Skeletal muscle cell (primary cell): ENCODE results near the gene ZG16.
"Not testable (repeated sequence)": the region's sequence is repeated elsewhere in the genome, so short reads cannot be mapped to it uniquely, and the experiment has no call there.

Source experiments
- DNase-seq: peaks from one replicate; pipeline ENCODE4 v3.0.0-alpha.2; 2010; ENCODE audit warnings: low read depth
- H3K4me3 ChIP-seq: 2 replicates; pipeline ENCODE4 v1.5.1; 2011; ENCODE audit warnings: low read depth, mild to moderate bottlenecking, control low read depth, low read length, moderate library complexity

Gene ZG16

DNA sequence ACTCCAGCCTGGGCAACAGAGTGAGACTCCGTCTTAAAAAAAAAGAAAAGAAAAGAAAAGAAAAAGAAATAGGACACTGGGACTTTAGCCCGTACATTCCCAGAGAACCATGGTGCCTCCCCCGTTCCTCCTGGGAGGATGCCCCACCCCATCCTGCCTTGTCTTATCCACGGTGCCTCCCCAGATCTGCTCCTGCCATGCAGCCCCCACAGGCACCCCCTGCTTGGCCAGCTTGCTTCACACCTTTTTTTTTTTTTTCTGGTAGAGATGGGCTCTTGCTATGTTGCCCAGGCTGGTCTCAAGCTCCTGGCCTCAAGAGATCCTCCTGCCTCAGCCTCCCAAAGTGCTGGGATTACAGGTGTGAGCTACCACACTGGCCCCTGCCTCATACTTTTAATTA is 31.5 kb upstream of the ZG16 start:
- not testable (repeated sequence) for H3K4me3 ChIP-seq, DNase-seq

DNA sequence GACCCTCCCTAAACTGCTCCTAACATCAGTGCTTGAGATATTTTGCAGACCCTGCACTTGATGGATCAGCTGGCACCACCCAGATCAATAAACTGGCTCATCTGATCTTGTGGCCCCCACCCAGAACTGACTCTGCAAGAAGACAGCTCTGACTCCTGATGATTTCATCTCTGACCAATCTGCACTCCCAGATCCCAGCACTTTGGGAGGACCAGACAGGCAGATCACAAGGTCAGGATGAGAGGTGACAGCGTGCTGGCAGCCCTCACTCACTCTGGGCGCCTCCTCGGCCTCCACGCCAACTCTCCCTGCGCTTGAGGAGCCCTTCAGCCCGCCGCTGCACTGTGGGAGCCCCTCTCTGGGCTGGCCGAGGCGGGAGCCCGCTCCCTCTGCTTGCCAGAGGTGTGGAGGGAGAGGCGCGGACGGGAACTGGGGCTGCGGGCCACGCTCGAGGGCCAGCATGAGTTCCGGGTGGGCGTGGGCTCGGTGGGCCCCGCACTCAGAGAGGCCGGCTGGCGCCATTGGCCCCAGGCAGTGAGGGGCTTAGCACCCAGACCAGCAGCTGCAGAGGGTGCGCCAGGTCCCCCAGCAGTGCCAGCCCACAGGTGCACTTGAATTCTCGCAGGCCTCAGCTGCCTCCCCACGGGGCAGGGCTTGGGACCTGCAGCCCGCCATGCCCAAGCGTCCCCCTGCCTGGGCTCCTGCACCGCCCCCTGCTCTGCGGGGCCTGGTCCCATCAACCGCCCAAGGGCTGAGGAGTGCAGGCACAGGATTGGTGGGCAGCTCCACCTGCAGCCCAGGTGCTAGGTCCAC is 29.9 kb upstream of the ZG16 start:
- no peak for DNase-seq
- H3K4me3 ChIP-seq: no peak overlapping the region

DNA sequence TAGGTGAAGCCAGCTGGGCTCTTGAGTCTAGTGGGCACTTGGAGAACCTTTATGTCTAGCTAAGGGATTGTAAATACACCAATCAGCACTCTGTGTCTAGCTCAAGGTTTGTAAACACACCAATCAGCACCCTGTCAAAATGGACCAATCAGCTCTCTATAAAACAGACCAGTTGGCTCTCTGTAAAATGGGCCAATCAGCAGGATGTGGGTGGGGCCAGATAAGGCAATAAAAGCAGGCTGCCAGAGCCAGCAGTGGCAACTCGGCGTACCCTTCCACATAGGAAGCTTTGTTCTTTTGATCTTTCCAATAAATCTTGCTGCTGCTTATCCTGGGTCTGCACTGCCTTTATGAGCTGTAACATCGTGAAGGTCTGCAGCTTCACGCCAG is 29.3 kb upstream of the ZG16 start:
- not testable (repeated sequence) for DNase-seq, H3K4me3 ChIP-seq

DNA sequence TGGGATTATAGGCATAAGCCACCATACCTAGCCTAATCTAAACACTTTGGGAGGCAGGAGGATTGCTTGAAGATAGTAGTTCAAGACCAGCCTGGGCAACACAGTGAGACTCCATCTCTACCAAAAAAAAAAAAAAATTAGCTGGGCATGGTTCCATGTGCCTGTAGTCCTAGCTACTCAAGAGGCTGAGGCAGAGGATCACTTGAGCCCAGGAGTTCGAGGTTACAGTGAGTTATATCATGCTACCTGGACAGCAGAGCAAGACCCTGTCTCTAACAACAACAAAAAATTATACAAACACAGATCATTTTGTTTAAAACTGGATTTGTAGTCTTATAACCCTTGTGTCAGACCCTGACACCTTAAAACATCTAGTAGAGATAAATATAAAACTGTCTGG is 24.5 kb upstream of the ZG16 start:
- DNase-seq: no peak
- no peak overlapping the region for H3K4me3 ChIP-seq

DNA sequence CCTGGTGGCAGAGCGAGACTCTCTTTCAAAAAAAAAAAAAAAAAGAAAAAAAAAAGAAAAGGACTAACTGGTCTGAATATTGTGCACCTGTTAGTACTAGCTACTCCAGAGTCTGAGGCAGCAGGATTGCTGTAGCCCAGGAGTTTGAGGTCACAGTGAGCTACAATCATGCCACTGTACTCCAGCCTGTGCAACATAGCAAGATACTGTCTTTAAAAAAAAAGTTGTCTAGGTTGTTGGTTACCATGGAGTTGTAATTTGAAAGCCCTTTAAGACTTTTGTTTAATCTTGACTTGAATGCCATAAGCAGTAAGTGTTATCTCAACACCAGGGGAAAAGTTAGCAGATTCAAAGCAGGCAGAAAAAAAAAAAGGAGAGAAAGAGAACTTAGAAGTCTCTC is 21.4 kb upstream of the ZG16 start:
- no peak for DNase-seq
- no peak overlapping the region for H3K4me3 ChIP-seq

DNA sequence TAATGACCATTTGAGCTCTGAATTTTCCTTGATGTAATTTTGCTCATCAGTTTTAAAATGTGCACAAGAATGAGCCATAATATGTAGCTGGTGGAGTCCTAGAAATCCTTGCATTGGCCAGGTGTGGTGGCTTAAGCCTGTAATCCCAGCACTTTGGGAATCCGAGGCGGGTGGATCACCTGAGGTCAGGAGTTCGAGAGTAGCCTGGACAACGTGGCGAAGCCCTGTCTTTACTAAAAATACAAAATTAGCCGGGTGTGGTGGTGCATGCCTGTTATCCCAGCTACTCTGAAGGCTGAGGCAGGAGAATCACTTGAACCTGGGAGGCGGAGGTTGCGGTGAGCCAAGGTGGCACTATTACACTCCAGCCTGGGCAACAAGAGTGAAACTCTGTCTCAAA is 21.0 kb upstream of the ZG16 start:
- not testable (repeated sequence) for DNase-seq, H3K4me3 ChIP-seq

DNA sequence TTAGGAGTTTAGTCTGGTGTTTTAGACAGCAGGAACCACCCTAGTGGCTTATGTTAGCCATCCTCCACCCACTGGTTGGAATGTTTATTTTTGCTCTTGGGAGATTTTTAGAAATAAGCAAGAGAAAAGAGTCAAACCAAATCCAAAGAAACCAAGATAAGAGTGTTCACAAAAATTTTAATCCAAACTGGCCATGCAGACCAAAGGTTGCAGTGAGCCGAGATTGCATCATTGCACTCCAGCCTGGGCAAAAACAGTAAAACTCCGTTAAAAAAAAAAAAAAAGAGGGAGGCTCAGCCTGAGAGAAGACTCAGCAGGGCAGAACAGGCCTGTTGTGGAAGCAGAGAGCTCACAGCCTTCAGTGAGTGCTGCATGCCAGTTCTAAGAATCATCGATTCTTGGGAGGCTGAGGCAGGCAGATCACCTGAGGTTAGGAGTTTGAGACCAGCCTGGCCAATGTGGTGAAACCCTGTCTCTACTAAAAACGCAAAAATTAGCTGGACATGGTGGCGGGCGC is 20.0 kb upstream of the ZG16 start:
- peak; percentile 19 for DNase-seq

DNA sequence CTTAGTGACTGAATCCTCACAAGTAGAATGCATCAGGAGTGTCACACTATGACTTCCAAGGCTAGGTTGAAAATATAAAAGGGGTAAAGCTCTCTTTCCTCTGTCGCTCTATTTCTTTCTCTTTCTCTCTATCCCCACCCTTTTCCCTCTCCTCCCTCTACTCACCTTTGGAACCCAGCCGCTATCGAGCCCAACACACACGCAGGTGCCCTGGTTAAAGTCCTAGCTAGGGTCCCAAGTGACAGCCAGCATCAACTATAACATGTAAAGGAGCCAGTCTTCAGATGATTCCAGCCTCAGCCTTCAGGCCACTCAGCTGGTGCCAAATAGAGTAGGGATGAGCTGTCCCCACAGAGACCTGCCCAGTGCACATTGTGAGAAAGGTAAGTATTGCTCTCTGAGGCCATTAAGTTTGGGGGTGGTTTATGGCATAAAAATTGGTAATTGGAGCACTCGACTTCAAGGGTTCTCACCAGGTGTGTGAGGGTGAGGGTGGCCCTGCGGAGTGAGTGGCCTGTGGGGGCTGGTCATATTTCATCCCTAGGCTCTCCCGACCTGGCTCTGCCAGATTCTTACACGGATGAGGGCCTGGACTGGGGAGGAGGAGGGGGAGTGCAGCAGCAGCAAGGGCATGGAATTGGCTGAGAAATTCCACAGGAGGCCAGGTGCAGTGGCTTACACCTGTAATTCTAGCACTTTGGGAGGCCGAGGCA is 17.3 kb upstream of the ZG16 start:
- no peak overlapping the region for H3K4me3 ChIP-seq
- no peak for DNase-seq

More for the DNA sequence above, 20.0 kb upstream of the ZG16 start:
- no peak overlapping the region for H3K4me3 ChIP-seq

DNA sequence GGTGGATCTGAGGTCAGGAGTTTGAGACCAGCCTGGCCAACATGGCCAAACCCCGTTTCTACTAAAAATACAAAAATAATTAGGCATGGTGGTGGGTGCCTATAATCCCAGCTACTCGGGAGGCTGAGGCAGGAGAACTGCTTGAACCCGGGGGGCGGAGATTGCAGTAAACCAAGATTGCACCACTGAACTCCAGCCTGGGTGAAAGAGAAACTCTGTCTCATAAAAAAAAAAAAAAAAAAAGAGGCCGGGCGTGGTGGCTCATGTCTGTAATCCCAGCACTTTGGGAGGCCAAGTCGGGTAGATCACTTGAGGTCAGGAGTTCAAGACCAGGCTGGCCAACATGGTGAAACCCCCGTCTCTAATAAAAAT is 16.8 kb upstream of the ZG16 start:
- H3K4me3 ChIP-seq, DNase-seq: not testable (repeated sequence)

DNA sequence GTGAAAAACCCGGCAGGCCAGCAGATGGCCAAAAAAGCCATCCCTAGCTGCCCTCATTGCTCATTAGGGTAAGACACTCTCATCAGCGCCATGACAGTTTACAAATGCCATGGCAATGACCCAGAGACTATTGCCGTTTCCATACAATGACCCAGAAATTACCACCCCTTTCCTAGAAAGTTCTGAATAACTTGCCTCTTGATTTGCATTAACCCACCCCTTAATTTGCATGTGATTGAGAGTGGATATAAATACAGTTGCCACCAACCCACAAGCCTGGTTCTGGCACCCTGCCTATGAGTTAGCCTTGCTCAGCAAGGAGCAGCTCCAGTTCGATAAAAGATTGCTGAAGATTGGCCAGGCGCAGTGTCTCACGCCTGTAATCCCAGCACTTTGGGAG is 16.2 kb upstream of the ZG16 start:
- DNase-seq: no peak
- H3K4me3 ChIP-seq: no peak overlapping the region

DNA sequence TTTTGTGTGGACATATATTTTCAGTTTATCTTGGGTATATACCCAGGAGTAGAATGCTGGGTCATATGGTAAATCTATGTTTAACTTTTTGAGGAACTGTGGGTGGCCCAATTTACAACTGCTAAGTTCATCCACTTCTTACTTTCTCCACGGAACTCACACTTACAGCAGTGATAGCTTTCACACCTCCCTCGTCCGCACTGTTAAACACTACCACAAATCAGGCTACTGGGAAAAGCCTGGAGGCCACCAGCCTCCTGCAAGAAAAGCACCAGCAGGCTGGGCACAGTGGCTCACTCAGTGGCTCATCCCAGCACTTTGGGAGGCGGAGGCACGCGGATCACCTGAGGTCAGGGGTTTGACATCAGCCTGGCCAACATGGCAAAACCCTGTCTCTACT is 14.7 kb upstream of the ZG16 start:
- no peak overlapping the region for H3K4me3 ChIP-seq
- no peak for DNase-seq

DNA sequence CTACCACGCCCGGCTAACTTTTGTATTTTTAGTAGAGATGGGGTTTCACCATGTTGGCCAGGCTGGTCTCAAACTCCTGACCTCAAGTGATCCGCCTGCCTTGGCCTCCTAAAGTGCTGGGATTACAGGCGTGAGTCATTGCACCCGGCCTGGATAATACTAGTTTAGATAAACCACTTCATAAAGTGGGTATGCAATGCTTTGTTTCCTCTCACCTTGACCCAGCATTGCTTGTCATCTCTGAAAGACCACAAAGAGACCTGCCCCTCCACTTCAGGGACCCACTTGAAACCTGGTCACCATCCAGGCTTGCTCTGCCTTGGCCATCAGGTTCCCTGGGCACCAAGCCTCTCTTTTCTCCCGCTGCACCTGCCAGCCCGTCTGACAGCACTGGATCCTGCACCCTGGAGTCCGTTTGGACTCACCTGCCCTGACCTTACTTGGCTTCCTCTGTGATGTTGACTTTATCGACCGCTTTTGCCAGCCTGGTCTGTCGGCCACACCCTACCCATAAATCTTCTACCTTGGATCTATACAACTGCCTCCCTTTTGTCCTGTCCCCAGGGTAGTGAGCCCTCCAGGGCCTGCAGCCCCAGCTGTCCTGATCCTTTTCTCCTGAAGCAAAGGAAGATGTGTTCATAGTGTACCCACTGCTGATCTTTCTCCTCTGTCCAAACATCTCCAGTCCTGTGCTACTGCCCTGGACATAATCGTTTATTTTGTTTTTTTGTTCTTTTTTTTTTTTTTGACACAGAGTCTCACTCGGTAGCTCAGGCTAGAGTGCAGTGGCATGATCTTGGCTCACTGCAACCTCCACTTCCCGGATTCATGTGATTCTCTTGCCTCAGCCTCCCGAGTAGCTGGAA is 12.7 kb upstream of the ZG16 start:
- no peak overlapping the region for H3K4me3 ChIP-seq
- no peak for DNase-seq

DNA sequence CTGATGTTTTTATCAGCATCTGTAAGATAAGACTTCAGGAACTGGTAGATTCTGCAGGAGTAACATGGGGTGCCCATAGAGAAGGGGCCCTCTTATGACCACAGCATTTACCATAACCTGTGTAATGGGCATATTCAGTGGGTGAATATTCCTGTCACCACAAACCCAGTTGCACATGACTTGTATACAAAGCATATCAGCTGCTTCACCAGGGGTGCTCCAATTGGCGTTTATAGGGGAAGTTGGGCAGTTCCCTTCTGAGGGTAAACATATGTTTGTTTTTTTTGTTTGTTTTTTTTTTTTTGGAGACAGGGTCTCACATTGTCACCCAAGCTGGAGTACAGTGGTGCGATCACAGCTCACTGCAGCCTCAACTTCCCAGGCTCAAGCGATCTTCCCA is 11.5 kb upstream of the ZG16 start:
- no peak overlapping the region for H3K4me3 ChIP-seq
- DNase-seq: no peak

DNA sequence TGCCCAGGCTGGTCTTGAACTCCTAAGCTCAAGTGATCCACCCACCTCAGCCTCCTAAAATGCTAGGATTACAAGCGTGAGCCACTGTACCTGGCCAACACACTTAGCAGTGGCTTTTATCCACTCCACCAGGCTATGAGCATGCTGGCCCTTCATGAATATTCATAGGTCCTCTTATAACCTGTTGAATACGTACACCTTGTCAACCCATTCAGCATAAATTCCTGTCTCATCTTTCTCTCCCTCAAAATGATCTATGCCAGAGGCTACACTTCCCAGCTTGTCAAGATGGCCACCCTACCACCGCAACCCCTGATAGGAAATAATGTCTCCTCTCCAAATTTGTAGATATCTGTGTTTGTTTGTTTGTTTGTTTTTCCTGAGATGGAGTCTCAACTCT is 11.0 kb upstream of the ZG16 start:
- H3K4me3 ChIP-seq: no peak overlapping the region
- no peak for DNase-seq

DNA sequence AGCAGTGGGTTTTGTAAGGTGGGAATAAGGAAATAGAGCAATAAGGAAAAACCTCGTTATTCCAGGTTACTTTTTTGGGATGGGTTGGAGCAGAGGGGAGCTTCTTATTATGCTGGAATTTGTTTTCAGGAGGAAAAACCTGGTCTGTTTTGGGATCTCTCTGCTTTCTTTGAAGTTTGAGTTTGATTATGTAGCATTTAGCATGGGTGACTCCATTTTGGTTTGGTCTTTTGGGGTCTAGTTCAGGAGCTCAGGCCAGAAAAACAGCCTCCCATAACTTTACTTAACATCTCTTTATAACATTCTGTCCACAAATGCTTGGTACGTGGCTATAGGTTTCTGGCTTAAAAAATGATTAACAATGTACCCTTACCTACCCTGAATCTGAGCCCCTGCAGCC is 8.5 kb upstream of the ZG16 start:
- no peak overlapping the region for H3K4me3 ChIP-seq
- no peak for DNase-seq

DNA sequence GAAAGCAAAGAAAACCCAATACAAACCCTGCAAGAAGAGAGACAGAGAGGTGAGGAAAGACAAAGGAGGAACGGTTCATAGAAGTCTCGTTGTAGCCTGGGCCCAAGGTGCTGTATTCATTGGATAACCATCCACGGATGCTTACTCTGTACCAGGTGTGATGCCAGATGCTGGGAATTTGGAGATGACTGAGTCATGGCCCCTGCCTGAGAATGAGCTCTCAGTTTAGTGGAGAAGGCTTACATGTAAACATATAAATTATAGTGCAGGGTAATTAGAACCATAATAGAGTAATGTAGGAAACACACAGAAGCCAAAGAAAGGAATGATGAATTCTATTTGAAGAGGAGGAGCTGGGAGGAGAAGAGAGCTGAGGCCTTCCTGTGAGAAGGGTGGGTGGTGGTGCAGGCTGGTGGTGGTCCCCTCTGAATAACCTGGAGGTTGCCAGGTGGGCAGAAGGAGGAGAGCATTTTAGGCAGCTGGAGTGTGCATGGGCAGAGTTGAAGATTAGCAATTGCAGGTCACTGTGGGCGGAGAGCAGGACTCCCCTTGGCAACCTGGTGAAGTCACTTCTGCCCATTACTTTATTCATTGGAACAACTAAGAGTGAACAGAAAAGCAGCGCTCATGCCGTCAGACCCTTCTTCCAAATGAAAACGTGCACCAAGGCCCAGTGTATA is 7.7 kb upstream of the ZG16 start:
- DNase-seq: no peak
- no peak overlapping the region for H3K4me3 ChIP-seq

DNA sequence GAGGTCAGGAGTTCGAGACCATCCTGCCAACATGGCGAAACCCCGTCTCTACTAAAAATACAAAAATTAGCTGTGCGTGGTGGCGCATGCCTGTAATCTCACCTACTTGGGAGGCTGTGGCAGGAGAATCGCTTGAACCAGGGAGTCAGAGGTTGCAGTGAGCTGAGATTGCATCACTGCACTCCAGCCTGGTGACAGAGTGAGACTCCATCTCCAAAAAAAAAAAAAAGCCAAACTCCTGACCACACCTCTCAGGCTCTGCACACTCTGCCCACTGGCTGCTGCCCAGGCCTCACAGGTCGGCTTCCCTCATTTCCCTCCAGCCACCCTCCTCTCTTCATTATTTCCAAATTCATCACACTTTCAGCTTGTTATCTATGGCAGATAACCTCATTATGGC is 5.7 kb upstream of the ZG16 start:
- H3K4me3 ChIP-seq, DNase-seq: not testable (repeated sequence)

DNA sequence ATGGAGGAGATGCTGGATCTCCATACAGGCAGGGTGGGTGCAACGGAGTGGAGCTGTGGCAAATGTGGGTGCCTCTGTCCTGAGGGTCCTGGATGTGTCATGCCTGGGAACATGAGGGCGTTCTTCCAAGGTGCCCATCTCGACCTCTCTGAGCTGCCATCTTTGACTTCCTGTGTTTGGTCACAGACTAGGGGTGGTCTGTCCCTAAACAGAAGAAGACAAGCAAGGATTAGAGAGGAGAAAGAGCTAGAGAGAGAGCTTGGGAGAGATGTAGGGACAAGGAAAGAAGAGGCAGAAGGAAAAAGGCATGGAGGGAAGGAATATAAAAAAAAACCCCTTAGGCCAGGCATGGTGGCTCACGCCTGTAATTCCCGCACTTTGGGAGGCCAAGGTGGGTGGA is 3.3 kb upstream of the ZG16 start:
- H3K4me3 ChIP-seq: no peak overlapping the region
- no peak for DNase-seq

DNA sequence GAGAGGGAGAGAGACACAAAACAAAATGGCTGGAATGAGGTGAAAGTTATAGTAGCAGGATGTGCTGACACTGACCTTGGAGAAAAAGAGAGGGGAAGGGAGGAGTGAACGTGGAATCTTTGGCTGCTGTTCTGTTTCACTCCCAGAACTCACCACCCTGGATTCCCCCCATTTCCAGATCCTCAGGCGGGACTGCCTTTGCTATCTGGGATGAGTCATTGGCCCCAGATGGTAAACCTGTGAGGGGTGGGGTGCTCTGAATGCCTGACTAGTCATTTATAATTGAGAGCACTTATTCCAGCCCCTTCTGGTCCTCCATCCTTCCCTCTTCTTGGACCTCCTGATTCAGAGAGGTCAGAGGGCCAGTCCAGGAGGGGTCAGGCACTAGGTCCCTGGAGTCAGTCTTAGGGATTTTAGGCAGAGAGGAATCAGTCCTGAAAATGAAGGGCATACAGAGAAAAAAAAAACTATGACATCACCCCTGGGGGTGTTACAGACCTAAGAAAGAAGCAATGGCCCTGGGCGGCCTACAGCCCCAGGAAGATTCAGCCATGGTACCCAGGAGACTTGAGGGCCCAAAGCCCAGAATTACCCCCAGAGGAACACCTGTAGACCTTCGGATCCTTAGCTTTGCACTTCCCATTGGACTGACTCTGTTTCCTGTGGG is 2.2 kb upstream of the ZG16 start:
- no peak for DNase-seq
- no peak overlapping the region for H3K4me3 ChIP-seq
